Panc1 (cell line): Measurements from ENCODE around the gene CFAP45. TPM values are rescaled to one million over a fixed set of nuclear protein-coding genes. Genes with fewer than 3 reads are reported as not detected.

ENCODE experiments used
- ATAC-seq: fragments of 200-7000 bp; cut with Tn5 transposase; 2 replicates; pipeline ENCODE4 v1.9.1; 2020; ENCODE audit warnings: mild to moderate bottlenecking, moderate library complexity
- BruUV-seq: library from RNA; stranded (reverse); fragments of 400-500 nt; replicated peaks from 2 replicates; lab custom pipeline; 2021; lab: Mats Ljungman, UMichigan
- CTCF ChIA-PET: fragments of 300-600 bp; sonication (Branson Sonifier 250); formaldehyde crosslinking; loops from one replicate; lab custom pipeline; 2022; ENCODE audit warnings: antibody characterized with exemption; lab: Charles Lee
- POLR2A ChIA-PET: fragments of 300-600 bp; sonication (Branson Sonifier 250); formaldehyde crosslinking; loops from one replicate; lab custom pipeline; 2022; ENCODE audit warnings: antibody characterized with exemption; lab: Charles Lee
- DNase-seq: peaks from one replicate; pipeline ENCODE4 v3.0.0-alpha.2; 2010; ENCODE audit warnings: low read depth, low spot score
- H3K27ac ChIP-seq: 2 replicates; pipeline ENCODE4 v1.5.1; 2011; ENCODE audit warnings: mild to moderate bottlenecking, low read length, inconsistent platforms
- H3K27me3 ChIP-seq: fragments of 200-500 bp; sonication (Bioruptor generic); 2 replicates; pipeline ENCODE4 v1.6.0; 2014; ENCODE audit warnings: low read length, inconsistent platforms; ENCODE audit not compliant: control insufficient read depth, insufficient read depth
- H3K36me3 ChIP-seq: fragments of 200-500 bp; sonication (Bioruptor generic); 2 replicates; pipeline ENCODE4 v1.5.1; 2014; ENCODE audit warnings: inconsistent platforms, mild to moderate bottlenecking, low read length, moderate library complexity; ENCODE audit not compliant: control insufficient read depth, insufficient read depth
- H3K4me1 ChIP-seq: 2 replicates; pipeline ENCODE4 v1.5.1; 2011; ENCODE audit warnings: inconsistent platforms, mild to moderate bottlenecking, low read length, moderate library complexity; ENCODE audit not compliant: control insufficient read depth, insufficient read depth
- H3K4me3 ChIP-seq, 2 experiments: 2 replicates each; pipeline ENCODE4 v1.5.1; 2011 to 2012; ENCODE audit warnings: low read depth in 2 of 2, low read length in 2 of 2, mild to moderate bottlenecking in 2 of 2, inconsistent platforms in 1 of 2, moderate library complexity in 1 of 2
- H3K9me3 ChIP-seq: fragments of 200-500 bp; sonication (Bioruptor generic); 2 replicates; pipeline ENCODE4 v1.5.1; 2014; ENCODE audit warnings: low read depth, mild to moderate bottlenecking, inconsistent platforms, low read length, moderate library complexity; ENCODE audit not compliant: control insufficient read depth, insufficient read depth
- POLR2AphosphoS5 ChIP-seq: IDR thresholded peaks from 2 replicates; pipeline ENCODE4 v1.6.1; 2012; ENCODE audit warnings: mild to moderate bottlenecking, low read depth, low read length, moderate library complexity
- SIN3A ChIP-seq: IDR thresholded peaks from 2 replicates; pipeline ENCODE4 v1.6.1; 2012; ENCODE audit warnings: low read depth, mild to moderate bottlenecking, low read length, moderate library complexity, borderline replicate concordance; ENCODE audit not compliant: insufficient read depth
- TCF7L2 ChIP-seq: IDR thresholded peaks from 2 replicates; pipeline ENCODE4 v1.6.1; 2011; ENCODE audit warnings: mild to moderate bottlenecking, low read depth, low read length, inconsistent platforms
- in situ Hi-C: cut with HindIII; loops from 2 replicates; pipeline ENCODE4 v1.10.0; 2016; ENCODE audit warnings: low sequenced_read_pairs, low pct_unique_long_range_greater_than_20kb
- intact Hi-C: fragments of 100-400 bp; cut with micrococcal nuclease; formaldehyde crosslinking; loops from one replicate; pipeline ENCODE4 v1.10.0; 2022; ENCODE audit not compliant: unreplicated experiment
- total RNA-seq: library from RNA; stranded (reverse); gene quantifications from one replicate; pipeline ENCODE4 v1.2.1, GENCODE V29; 2021; ENCODE audit not compliant: unreplicated experiment
- TF ChIP-seq, protein P1 (sequence below): fragments of 450-650 bp; IDR thresholded peaks from 2 replicates; pipeline ENCODE4 v1.5.1; 2017; ENCODE audit warnings: mild to moderate bottlenecking
- TF ChIP-seq, protein P2 (sequence below), 2 experiments: IDR thresholded peaks; 2 replicates each; pipeline ENCODE4 v1.6.1; 2011 to 2012; ENCODE audit warnings: low read depth in 2 of 2, control low read depth in 1 of 2, low read length in 1 of 2, mild to moderate bottlenecking in 1 of 2, moderate library complexity in 1 of 2; ENCODE audit not compliant: insufficient read depth in 1 of 2

CFAP45 gene
- total RNA-seq, 1 experiment from 2014 or later: 1.6 TPM

DNA sequence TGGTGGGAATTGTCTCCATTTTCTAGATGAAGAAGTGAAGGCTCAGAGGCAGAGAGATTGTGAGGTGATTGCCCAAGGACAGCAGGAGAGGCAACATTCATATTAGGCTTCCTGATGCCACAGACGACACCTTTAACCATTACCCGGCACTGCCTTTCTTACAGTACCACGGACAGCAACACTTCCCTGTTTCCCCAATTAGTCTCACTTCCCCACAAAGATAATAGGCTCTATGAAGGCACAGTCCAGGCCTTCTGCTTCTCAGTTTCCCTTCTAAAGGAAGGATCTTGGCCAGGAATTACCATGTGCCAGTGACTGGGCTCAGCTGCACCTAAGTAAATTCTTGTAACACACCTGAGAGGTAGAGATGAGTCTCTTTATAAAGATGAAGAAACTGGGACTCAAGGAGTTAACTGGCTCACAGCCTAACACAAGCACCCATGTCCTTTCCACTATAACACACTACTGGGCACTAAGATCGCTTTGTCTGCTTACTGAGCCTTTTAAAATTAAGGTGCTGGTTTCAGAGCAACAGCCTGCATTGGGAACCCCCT, 35.8 kb upstream of the CFAP45 start:
- BruUV-seq: no TSS peak
- Histone ChIP-seq H3K4me3 (no peak overlapping the region), H3K36me3 (no peaks in the 10 kb centered on the region), H3K27me3 (no peaks in the 10 kb centered on the region), H3K9me3 (no peaks in the 10 kb centered on the region), H3K4me1 (peaks cover 17% of the 10 kb centered on the region), H3K27ac (no peak overlapping the region)
- ChIA-PET POLR2A (no interaction called here), CTCF (interaction anchor here (1.2 to 2.1 kb wide), 3 partner anchors 68 to 72 kb away, joined by 3 to 12 read pairs (median 5); no protein-coding TSS in a partner anchor)
- ATAC-seq (no peak), DNase-seq (no peak)
- intact Hi-C loops: loop anchor here (1.0 kb wide), 1 partner anchor 71 kb away; no protein-coding TSS in a partner anchor
- in situ Hi-C loops: no loop called here
- TF ChIP-seq, protein P1, sequence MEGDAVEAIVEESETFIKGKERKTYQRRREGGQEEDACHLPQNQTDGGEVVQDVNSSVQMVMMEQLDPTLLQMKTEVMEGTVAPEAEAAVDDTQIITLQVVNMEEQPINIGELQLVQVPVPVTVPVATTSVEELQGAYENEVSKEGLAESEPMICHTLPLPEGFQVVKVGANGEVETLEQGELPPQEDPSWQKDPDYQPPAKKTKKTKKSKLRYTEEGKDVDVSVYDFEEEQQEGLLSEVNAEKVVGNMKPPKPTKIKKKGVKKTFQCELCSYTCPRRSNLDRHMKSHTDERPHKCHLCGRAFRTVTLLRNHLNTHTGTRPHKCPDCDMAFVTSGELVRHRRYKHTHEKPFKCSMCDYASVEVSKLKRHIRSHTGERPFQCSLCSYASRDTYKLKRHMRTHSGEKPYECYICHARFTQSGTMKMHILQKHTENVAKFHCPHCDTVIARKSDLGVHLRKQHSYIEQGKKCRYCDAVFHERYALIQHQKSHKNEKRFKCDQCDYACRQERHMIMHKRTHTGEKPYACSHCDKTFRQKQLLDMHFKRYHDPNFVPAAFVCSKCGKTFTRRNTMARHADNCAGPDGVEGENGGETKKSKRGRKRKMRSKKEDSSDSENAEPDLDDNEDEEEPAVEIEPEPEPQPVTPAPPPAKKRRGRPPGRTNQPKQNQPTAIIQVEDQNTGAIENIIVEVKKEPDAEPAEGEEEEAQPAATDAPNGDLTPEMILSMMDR: no peak
- TF ChIP-seq, protein P2, sequence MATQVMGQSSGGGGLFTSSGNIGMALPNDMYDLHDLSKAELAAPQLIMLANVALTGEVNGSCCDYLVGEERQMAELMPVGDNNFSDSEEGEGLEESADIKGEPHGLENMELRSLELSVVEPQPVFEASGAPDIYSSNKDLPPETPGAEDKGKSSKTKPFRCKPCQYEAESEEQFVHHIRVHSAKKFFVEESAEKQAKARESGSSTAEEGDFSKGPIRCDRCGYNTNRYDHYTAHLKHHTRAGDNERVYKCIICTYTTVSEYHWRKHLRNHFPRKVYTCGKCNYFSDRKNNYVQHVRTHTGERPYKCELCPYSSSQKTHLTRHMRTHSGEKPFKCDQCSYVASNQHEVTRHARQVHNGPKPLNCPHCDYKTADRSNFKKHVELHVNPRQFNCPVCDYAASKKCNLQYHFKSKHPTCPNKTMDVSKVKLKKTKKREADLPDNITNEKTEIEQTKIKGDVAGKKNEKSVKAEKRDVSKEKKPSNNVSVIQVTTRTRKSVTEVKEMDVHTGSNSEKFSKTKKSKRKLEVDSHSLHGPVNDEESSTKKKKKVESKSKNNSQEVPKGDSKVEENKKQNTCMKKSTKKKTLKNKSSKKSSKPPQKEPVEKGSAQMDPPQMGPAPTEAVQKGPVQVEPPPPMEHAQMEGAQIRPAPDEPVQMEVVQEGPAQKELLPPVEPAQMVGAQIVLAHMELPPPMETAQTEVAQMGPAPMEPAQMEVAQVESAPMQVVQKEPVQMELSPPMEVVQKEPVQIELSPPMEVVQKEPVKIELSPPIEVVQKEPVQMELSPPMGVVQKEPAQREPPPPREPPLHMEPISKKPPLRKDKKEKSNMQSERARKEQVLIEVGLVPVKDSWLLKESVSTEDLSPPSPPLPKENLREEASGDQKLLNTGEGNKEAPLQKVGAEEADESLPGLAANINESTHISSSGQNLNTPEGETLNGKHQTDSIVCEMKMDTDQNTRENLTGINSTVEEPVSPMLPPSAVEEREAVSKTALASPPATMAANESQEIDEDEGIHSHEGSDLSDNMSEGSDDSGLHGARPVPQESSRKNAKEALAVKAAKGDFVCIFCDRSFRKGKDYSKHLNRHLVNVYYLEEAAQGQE (IDR thresholded peaks at IDR 0.05; ENCODE audit: insufficient read depth in 1 of 2, low read depth in 2 of 2, low read length in 1 of 2): peak; percentile 85 to 86

GRCh38 chr1:159935305-159935704, 35.3 kb upstream of the CFAP45 start:
- intact Hi-C loops: no loop called here
- H3K9me3 ChIP-seq: no peaks in the 10 kb centered on the region
- ChIA-PET CTCF (interaction anchor here (1.7 to 2.1 kb wide), 2 partner anchors 71 to 72 kb away, joined by 5 to 12 read pairs; no protein-coding TSS in a partner anchor), POLR2A (no interaction called here)
- H3K4me1 ChIP-seq: peaks cover 17% of the 10 kb centered on the region
- no peak overlapping the region for H3K27ac ChIP-seq
- in situ Hi-C loops: no loop called here
- no peak overlapping the region for H3K4me3 ChIP-seq
- no peak for ATAC-seq
- no peaks in the 10 kb centered on the region for H3K36me3 ChIP-seq
- no TSS peak for BruUV-seq
- DNase-seq: no peak
- TF ChIP-seq TCF7L2 (no peak), SIN3A (no peak), POLR2AphosphoS5 (no peak)
- TF ChIP-seq, protein P1: no peak
- TF ChIP-seq, protein P2 (IDR thresholded peaks at IDR 0.05; ENCODE audit: insufficient read depth in 1 of 2, low read depth in 2 of 2, low read length in 1 of 2): no peak
- no peaks in the 10 kb centered on the region for H3K27me3 ChIP-seq
